Activated T-cell treated with anti-CD3 and anti-CD28 coated beads for 24 hours (primary cell): Measurements from ENCODE around the gene PDK2.

ENCODE experiments used
- DNase-seq: peaks from one replicate; pipeline ENCODE4 v3.0.0-alpha.2; 2020; ENCODE audit warnings: low read depth

PDK2 gene

DNA sequence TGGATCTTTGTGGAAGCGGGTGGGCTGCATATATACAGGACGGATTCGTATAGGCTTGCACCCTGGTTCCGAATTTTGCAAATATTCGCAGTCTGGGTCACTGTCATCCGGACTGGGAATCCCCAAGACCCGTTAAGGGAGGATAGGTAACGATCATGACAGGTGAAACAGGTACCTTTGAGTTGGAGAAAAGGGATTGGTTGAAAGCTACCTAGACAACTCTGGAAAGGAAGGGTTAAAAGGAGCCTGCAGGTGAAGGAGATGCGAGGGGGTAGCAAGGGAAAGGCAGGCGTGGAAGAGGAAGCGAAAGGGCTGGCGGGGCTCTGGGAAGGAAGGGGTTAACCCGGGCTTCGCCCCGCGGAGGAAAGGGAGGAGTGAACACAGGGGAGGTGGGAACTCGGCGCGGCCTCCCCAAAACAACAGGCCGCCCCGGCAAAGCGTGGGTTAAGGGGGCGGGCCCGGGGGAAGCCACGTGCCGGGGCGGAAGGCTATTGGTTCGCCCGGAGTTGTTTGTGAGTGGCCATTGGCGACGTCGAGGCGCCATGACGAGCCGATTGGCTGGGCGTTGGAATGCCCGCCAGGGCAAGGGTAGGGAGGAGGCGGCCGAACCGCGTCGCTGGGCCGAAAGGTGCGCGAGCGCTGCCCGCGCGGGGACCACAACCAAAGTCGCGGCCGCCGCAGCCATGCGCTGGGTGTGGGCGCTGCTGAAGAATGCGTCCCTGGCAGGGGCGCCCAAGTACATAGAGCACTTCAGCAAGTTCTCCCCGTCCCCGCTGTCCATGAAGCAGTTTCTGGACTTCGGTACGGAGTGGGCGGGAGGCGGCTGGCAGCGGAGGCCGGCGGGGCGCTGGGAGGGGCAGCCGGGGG is at the start of gene PDK2:
TSS of gene PDK2 (plus strand) at position 599 of the 867 bp plus-strand sequence. CDS start at position 684, 85 bp downstream.
- peak; percentile 95 for DNase-seq

DNA sequence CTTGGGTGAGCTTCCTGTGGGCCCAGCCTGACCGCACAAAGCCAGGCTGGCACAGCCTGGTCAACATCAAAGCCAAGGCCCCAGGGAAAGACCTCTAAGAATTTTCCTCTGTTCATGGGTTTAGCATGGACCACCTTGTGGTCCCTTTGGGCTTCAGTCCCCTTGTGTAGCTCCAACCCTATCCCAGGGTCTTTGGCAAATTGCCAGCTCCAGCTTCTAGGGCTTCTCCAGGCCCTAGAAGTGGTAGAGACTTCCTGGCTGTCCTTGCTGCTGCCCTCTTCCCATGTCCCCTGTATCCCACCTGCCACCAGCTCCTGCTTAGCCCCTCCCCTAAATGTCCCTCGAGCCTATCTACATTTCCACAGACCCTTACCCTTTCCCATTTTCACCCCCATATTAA is 49.0 kb upstream of the PDK2 start:
- no peak for DNase-seq

DNA sequence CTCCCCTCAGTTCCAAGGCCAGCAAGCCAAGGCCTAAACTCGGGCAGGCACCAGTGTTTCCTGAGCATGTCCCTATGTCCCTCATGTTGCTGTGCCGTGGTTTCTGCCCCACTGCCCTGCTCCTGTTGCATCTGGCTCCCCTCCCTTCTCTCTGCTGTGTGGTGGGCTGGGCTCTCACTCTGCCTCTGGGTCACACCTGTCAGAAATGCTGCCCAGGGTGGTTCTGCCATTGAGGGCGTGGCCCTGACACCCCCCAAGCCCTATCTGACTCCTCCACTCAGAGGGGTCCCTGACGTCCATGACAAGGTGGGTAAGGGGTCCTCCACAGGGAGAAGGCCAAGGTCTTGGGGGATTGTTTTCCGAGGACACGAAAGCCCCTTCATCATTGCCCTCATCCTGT is 48.5 kb upstream of the PDK2 start:
- no peak for DNase-seq

DNA sequence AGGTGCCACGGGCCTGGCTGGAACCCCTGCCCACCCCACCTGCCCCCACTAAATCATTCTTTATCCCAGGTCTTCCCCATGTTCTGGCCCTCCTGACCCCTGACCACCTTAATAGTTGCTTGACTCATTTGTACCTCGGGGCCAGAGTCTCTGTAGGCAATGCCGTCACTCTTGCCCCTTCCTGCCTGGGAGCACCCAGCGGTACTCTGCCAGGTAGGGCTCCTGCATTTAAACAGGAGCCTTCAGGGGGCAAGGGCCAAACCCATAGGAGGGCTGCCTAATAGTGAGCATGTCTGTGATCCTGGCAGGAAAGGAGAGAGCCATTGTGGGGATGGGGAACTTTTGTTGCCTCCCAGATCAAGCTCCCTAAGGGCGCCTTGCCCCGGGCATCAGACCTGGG is 48.1 kb upstream of the PDK2 start:
- no peak for DNase-seq

DNA sequence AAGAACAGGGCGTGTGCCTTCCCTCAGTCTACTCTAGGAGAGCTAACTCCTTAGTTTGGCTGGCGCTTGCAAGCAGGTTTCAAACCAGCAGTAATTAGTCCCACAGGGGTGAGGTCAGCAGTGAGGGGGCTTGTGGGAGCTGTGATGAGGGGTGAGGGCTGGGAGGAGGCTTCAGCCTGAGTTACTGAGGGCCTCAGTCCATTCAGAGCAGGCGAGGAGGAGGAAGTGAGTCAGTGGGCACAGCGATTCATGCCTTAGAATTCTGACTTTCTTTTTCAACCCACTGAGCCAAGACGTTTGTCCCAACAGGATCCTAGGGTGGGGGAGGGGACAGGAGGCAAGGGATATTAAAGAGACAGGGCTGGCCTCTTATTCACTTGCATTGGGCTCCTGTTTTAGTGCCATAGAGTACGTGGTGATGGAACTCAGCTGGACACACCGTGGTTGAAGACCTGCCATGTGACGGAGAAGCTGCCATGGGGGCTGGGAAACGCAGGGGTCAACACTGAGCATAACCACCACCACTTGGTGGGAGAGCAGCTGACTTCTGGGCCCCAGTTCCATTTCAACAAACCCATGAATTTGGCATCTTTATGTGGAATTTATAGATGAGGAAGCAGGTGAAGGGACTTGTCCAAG is 47.5 kb upstream of the PDK2 start:
- DNase-seq, result no peak

DNA sequence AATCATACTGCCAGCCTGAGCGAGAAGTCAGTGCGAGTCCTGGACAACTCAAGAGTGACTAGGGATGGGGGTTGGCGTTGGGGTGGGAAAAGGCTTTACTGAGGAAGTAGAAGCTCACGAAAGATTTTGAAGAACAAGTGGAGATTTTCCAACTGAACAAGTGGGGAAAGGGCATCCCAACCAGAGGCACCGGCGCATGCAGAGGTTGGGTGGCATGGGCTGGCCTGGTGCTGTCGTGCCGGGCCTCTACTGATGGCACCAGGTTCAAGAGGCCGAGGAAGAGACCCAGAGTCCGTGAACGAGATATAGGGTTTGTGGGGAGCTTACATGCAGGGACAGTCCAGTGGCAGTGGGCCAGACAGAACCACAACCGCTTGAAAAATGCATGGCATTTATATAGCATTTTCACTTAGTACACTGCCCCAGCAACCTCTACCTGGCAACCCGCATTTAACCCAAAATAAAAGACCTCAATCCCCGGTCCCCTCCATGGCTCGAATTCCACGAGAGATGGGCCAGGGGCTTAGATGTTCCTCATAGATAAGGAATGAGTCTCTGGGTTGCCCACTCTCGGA is 46.9 kb upstream of the PDK2 start:
- no peak for DNase-seq

DNA sequence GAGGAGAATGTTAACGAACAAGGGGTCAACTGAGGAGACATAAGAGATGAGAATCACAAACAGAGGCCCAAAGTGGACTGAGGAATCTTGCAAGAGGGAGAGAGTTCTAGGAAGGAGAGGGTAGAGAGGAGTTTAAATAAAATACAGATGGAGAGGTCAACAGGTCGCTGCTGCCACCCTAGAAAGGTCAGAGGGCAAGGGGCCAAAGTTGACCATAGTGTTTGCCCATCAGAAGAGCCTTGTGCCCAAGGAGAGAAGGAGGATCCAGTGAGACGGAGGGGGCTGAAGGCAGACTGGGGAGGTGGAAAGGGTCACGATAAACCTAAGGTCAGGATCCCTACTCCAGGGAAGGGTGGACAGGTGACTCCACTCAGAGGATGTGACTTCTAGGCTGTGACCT is 46.2 kb upstream of the PDK2 start:
- no peak for DNase-seq

DNA sequence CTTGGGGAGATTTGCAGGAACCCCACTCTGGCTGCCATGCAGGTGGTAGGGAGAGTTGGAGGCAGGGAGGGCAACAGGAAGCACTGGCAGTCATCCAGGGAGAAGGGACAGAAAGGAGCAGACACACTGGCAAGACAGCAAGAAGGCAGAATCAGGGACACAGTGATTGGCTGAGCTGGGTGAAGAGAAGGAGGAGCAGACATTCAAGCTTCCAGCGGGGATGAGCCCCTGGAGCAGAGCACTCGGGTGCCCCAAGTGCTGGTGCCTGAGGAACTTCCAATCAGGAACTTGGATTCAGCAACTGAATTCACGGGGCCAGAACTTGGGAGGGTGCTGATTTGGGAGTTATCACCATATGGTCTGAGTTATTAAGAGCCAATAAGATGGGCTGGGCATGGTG is 45.5 kb upstream of the PDK2 start:
- DNase-seq, result no peak

DNA sequence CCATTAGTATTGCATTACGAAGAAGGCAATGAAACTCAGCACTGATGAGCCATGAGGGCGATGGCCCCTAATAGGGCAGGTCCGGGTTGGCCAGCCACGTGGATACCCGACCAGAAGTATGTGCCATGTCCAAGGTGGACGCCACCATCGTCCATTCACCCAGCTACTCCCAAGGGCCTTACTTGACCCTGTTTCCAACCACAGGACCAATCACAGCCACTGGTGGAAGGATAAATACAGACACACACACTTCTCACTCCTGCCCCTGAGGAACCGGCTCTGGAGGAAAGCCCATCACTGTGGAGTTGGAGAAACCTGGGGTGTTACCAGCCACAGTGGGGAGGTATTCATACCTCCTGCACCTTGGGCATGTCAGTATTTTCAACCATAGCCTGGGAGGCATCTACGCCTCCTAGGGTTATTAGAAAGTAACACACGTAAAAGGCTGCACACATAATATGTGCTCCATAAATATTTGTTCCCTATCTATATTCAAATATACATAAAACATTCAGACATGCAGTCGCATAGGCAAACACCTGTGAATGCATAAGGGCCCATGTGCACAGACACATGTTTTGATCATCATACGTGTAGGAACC is 44.6 kb upstream of the PDK2 start:
- no peak for DNase-seq

DNA sequence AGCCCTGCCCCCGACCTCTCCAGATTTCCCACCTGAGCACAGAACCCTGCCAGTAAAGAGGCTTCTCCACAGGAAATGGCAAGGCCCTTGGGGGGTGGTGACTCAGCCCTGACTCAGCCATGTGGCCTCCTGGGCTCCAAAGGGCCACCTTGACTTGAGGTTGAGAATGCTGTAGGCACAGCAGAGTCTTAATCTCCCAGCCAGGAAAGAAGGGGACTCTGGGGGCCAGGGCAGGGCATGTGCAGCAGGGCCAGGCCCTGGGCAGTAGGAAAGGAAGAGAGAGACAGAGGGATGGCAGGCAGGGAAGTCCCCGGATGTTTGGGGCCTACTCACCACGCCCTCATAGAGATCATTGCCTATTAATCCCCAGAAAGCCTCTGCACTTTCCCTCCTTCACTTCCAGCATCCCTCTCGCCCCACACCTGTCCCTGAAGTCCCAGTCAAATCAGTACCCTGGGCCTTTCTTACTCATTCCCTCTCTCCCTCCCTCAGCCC is 44.0 kb upstream of the PDK2 start:
- peak; percentile 65 for DNase-seq

DNA sequence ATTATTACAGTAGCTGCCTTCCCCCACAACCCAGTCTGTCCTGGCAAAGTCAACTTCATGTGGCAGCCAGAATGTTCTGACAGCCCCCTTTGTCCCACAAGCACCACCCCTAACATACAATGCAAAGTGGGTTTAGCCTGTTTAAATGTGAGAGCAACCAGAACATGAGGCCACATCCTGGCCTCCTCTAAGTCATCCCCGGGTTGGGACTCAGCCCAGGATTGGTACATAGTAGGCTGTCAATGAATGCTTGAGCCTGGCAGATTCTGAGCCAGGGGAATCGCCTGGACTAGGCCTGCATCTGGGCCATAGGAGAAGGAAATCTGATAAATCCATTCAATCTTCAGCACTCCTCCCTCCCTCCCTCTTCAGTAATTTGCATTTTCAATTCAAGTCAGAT is 43.5 kb upstream of the PDK2 start:
- DNase-seq, result no peak

DNA sequence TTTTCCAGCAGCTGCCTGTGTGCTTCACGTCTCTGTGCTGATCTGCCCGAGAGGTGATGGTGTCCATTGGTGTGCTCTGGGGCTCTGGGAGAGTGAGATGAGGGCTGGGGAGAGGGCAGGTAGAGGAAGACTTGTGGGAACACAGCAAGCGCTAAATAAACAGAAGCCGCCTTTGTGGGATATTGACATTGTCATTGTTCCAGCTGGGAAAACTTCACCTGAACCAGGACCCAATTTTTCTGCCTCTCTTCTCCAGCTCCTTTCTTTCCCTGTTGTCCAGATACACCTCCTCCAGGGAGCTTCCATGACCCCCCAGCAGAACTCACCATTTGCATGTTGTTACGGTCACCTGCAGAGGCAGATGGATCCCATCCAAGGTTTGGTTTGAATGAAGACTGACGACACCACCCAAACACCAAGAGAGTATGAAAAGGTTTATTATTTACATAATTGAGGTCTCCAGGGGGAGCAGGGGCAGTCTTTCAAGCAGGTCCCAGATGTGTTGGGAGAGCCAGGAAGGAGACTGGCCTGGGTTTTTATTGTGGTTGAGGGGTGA is 42.8 kb upstream of the PDK2 start:
- no peak for DNase-seq

DNA sequence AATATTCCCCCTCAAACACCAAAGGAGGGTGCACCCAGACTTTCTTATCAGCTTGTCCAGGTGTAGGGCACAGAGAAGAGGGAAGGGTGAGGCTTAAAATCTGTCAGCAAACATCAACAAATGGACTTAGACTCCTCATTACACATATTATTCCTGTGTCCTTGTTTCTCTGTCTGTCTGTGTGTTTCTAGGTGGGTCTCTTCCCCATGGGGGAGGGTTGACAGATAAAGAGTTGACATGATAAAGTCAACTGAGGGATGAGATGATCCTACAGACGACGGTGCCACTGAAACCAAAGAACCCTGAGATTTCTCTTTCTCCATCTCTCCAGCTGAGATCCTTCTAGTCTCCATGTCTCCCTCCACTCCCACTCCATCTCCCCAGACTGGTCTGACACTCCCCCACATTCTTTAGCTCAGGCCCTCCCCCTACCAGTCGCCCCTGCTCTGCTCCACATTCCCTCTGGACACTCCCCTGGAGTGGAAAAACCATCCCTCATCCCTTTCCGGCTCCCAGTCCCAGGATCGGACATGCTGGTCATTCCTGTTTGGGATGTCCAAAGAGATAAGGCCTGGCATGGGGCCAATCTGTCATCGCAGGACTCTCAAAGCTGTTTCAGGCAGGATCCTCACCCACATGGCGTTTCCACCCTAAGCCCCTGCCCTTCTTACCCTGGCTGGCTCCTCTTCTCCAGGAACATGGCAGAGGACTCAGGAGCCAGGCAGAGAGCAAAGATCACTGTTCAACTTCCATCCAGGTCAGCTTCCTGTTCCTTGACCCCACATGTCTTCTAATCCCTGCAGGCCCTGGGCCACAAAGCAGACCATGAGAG is 42.1 kb upstream of the PDK2 start:
- DNase-seq, result no peak

DNA sequence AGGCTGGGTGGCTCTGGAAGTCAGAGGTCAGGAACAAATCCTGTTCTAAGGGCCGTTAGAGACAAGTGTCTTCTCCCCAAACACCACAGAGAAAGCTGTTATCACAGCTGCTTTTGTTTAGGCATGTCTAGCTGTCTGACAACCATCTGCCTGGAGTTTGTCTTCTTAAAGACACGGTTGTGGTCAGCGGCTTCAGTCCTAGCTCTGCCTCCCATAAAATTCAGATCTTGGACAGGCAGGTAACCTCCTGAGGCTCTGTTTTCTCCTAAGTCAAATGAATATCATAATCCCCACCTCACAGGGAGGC is 41.5 kb upstream of the PDK2 start:
- no peak for DNase-seq

DNA sequence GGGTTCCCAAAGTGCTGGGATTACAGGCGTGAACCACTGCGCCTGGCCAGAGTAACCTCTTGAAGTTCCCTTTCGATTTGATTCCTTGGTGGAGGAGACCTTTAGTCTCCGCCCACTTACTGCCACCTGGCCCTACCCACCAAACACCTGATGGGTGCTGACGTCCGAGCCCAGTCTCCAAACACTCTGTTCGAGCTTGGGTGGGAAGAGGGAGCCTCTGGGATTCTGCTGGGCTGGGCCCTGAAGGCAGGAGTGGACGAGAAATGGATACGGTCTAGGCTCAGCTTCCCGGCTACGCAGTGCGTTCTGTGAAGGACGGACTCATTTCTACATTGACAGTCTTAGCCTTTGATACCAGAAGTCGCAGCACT is 40.1 kb upstream of the PDK2 start:
- no peak for DNase-seq

DNA sequence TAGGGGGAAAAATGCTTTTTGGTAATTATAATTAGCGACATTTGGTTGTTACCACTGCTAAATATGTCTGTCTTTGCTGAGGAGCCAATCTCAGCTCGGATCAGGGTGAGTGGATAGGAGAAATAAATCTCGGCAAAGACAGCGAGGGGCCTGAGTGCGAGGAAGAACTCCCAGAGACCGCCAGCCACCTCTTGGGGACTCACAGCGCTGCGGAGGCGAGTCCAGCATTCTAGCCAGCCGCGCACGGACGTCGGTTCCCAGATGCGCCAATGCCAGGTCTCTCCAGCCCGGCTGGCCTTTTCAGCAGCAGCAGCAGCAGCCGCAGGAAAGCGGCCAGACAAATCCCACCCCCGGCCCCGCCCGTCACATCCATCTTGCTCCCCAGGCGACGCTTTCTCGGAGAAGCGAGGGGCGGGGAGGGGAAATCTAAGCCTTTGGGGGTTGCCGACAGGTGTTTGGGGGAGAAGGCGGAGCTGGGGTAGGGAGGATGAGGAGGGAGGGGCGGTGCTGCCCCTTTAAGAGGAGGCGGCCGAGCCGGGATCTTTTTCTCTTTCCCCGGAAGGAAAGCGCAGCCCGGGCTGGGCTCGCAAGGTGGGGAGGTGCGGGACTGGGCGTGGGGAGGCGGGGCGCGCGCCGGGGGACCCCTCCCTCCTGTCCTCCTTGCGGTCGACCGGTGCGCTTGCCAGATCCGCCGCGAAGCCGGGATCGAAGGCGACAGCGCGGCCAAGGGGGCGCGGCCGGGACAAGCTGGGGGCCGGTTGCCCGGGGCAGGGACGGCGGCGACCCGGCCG is 39.5 kb upstream of the PDK2 start, which contains the start of gene ITGA3:
TSS of gene ITGA3 (plus strand) at position 685 of the 791 bp plus-strand sequence. CDS start 330 bp downstream, outside the sequence.
- peak; percentile 48 for DNase-seq

DNA sequence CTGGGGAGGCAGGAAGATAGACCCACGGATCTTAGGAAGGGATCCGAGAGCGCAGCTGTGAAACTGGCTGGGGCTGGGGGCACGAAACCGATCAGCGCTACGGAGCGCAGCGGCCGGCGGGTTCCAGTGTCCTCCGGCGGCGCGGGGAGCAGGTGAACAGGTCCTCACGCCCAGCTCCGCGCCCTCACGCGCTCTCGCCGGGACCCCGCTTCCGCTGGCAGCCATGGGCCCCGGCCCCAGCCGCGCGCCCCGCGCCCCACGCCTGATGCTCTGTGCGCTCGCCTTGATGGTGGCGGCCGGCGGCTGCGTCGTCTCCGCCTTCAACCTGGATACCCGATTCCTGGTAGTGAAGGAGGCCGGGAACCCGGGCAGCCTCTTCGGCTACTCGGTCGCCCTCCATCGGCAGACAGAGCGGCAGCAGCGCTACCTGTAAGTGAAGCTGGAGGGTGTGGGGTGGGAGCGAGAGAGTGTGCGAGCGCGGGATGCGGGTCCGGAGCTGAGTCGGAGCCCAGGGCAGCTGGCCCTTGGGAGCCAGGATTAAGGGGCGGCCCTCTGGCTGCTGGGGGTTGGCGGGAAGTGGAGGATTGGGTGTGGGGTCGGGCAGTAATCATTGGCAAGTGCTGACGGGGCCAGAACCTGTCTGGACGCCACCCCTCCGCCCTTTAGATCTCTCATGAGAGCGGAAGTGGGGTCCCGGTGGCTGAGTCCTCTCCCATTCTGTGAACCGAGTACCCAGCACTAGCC is 38.8 kb upstream of the PDK2 start:
- DNase-seq, result peak; percentile 50

DNA sequence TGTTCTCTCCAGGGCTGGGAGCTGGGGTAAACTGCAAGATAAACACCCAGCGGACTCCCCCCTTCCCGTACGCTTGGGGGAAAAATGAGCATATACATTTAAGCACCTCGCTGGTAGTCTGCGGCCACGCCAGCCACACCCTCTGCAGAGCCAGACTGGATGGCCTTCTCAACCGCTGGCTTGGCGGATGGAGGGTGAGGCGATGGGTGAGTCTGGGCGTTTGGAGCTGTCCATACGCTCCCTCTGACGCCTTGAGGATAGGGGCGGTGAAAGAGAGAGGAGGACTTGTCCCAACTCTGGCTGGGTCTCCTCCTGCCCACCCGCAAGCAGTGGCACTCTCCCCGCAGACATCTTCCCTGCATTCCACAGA is 38.2 kb upstream of the PDK2 start:
- DNase-seq, result no peak

DNA sequence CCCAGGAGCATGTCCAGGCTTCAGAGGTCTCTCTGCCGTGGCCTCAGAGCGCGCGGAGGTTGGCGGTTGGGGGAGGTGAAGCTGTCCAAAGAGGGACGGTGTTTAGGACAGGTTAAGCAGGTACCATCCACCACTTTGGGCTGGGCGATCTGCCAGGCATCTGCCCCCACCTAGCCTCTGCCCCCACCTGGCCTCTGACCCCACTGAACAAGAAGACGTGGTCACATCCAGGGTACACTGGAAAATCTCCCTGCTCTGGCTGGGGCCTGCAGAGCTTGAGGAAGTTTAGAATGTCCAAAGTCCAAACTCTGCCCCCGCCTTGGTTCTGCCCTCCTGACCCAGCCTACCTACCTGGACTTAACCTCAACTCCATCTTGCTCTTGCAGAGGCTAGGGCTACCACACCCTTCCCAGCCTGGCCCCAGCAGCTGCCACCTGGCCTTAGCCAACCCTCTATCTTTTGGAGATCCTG is 37.6 kb upstream of the PDK2 start:
- DNase-seq, result no peak
